Stimulated activated CD8-positive, alpha-beta memory T cell treated with anti-CD3 and anti-CD28 coated beads, Interleukin-2, amount 100 ng/mL, for 1 hour (primary cell): ENCODE data around the gene OPRL1.

ENCODE experiments used
- DNase-seq, 2 donors: peaks; one replicate each; pipeline ENCODE4 v3.0.0-alpha.2; 2020; ENCODE audit warnings: low read depth in 2 of 2

OPRL1 gene

GRCh38 chr20:64056639-64056888 is 23.3 kb upstream of the OPRL1 start:
- no peak for DNase-seq

GRCh38 chr20:64056889-64057627 is 22.8 kb upstream of the OPRL1 start:
- DNase-seq, result no peak

GRCh38 chr20:64057628-64058498 is 22.0 kb upstream of the OPRL1 start:
- DNase-seq, result peak; percentile 60 to 66

- no peak for DNase-seq
Observed at GRCh38 chr20:64058536-64058935, 21.3 kb upstream of the OPRL1 start.

GRCh38 chr20:64062276-64062595 is 17.6 kb upstream of the OPRL1 start:
- no peak for DNase-seq

- peak; percentile 83 to 89 for DNase-seq
Observed at GRCh38 chr20:64062596-64063388, 17.1 kb upstream of the OPRL1 start, which contains the start of gene TCEA2. TCEA2 (plus strand) TSS chr20:64063198; CDS start chr20:64063313, 115 bp downstream.

- DNase-seq, result no peak
Observed at GRCh38 chr20:64063389-64064144, 16.3 kb upstream of the OPRL1 start.

- DNase-seq, result no peak
Observed at GRCh38 chr20:64064145-64064698, 15.7 kb upstream of the OPRL1 start.

GRCh38 chr20:64065062-64065973 is 14.6 kb upstream of the OPRL1 start:
- no peak for DNase-seq

- peak in 1 of 2 donors; percentile 17 for DNase-seq
Observed at GRCh38 chr20:64065974-64066343, 13.9 kb upstream of the OPRL1 start.

- DNase-seq, result no peak
Observed at GRCh38 chr20:64067005-64067632, 12.8 kb upstream of the OPRL1 start.

- no peak for DNase-seq
Observed at GRCh38 chr20:64067733-64068307, 12.1 kb upstream of the OPRL1 start.

GRCh38 chr20:64068386-64069208 is 11.3 kb upstream of the OPRL1 start:
- DNase-seq, result no peak

GRCh38 chr20:64069209-64069613 is 10.7 kb upstream of the OPRL1 start:
- no peak for DNase-seq

- DNase-seq, result no peak
Observed at GRCh38 chr20:64069614-64070243, 10.2 kb upstream of the OPRL1 start.

- DNase-seq, result no peak
Observed at GRCh38 chr20:64070244-64070993, 9.5 kb upstream of the OPRL1 start.
